ENCODE data around the gene MCM10. TPM values are rescaled to one million over a fixed set of nuclear protein-coding genes. Genes with fewer than 3 reads are reported as not detected.

The MCM10 gene
- total RNA-seq, 1 donor from 2014 or later, result 0.08 TPM

DNA sequence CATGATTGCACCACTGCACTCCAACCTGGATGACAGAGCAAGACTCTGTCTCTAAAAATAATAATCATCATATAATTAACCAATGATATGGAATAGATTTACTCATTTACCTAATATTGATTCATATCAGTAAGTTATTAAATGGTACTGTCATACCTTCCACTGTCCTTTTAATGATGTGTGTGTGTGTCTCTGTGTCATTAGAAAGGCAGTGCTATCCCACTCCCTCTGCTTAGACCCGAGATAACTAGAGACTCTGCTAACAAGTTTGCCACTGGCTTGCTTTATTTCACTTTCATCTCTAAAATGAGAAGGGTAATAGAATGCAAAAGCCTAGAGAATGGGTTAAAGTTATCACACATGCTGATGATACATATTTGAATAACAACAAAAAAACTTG lies 21.1 kb downstream of the MCM10 start:
- intact Hi-C loops (cut with micrococcal nuclease), result no loop called here

GRCh38 chr10:13183625-13184024 lies 22.3 kb downstream of the MCM10 start:
- Histone ChIP-seq H3K9me3 (replicated peaks) (no peaks in the 10 kb centered on the region), H3K27me3 (ENCODE audit: low read depth) (no peaks in the 10 kb centered on the region), H3K4me3 (no peak overlapping the region), H3K27ac (replicated peaks) (no peak overlapping the region), H3K4me1 (no peaks in the 10 kb centered on the region), H3K36me3 (no peaks in the 10 kb centered on the region)
- intact Hi-C loops (cut with micrococcal nuclease), result no loop called here
- no peak for DNase-seq
- TF ChIP-seq CTCF (IDR thresholded peaks at IDR 0.05; ENCODE audit: borderline replicate concordance), result no peak

More for the DNA sequence above, 21.1 kb downstream of the MCM10 start:
- H3K4me1 ChIP-seq, result no peaks in the 10 kb centered on the region
- H3K27ac ChIP-seq (replicated peaks), result no peak overlapping the region
- no peaks in the 10 kb centered on the region for H3K36me3 ChIP-seq
- no peak overlapping the region for H3K4me3 ChIP-seq
- no peaks in the 10 kb centered on the region for H3K27me3 ChIP-seq (ENCODE audit: low read depth)
- no peak for TF ChIP-seq CTCF (IDR thresholded peaks at IDR 0.05; ENCODE audit: borderline replicate concordance)
- DNase-seq, result no peak
- H3K9me3 ChIP-seq (replicated peaks), result no peaks in the 10 kb centered on the region

DNA sequence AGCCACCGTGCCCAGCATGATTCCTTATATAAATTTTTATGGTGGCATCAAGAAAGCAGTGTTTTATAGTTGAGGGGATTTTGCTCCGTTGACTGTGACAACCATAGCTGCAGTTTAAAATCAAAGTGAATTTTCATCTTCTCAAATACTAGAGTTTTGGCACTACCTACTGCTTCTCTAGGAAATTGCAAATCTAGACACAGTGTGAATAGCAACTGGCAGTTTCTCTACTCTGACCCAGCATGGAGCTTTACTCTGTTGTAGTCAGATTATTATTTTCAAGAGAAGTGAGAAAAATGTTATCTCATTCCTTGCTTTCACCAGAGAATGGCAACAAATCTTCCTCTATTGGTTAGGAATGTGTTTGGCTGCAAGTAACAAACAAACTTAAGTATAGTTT lies 22.9 kb downstream of the MCM10 start:
- no peaks in the 10 kb centered on the region for H3K27me3 ChIP-seq (ENCODE audit: low read depth)
- no peak for TF ChIP-seq CTCF (IDR thresholded peaks at IDR 0.05; ENCODE audit: borderline replicate concordance)
- no peak for DNase-seq
- H3K36me3 ChIP-seq, result no peaks in the 10 kb centered on the region
- no peaks in the 10 kb centered on the region for H3K4me1 ChIP-seq
- no peak overlapping the region for H3K27ac ChIP-seq (replicated peaks)
- intact Hi-C loops (cut with micrococcal nuclease), result no loop called here
- H3K4me3 ChIP-seq, result no peak overlapping the region
- H3K9me3 ChIP-seq (replicated peaks), result no peaks in the 10 kb centered on the region

DNA sequence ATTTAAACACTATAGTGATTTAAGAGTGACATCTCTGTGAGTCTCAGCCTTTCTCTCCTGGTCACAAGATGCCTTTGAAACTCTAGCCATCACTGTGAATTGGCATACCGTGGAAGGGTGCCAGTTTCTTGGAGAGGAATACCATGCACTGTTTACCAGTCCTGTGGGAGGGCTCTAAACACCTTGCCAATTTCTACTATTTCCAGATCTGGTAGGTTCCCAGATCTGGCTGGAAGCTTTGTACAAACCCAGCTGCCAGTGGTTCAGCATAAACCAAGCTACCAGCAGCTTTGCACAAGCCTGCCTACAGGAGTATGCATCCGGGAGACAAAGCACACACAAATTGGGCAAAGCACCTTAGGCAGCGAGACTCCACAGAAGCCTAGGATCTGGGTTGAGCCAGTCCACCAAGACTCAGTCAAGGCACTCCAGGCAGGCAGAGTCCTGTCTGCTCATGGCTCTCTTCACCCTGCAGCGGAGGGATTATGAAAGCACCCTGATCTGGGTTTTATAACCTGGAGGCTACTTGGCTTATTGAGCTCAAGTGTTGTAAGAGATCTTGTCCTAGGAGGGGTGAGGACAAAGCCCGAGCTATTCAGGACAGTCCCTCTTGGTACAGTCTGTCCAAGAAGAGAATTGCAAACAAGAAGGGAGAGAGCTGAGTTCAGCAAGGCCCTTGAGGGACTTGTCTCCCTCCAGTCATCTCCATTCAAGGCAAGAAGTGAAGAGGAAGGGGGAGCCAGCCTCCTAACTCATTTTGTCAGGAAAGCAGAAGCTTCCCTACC lies 23.6 kb downstream of the MCM10 start:
- intact Hi-C loops (cut with micrococcal nuclease), result no loop called here
- Histone ChIP-seq H3K4me3 (no peak overlapping the region), H3K36me3 (no peaks in the 10 kb centered on the region), H3K4me1 (no peaks in the 10 kb centered on the region), H3K27ac (replicated peaks) (no peak overlapping the region), H3K9me3 (replicated peaks) (no peaks in the 10 kb centered on the region), H3K27me3 (ENCODE audit: low read depth) (no peaks in the 10 kb centered on the region)
- no peak for TF ChIP-seq CTCF (IDR thresholded peaks at IDR 0.05; ENCODE audit: borderline replicate concordance)
- no peak for DNase-seq

- Histone ChIP-seq H3K27me3 (ENCODE audit: low read depth) (no peaks in the 10 kb centered on the region), H3K36me3 (no peaks in the 10 kb centered on the region), H3K27ac (replicated peaks) (no peak overlapping the region), H3K4me3 (no peak overlapping the region), H3K4me1 (no peaks in the 10 kb centered on the region), H3K9me3 (replicated peaks) (no peaks in the 10 kb centered on the region)
- DNase-seq, result no peak
- intact Hi-C loops (cut with micrococcal nuclease), result no loop called here
- no peak for TF ChIP-seq CTCF (IDR thresholded peaks at IDR 0.05; ENCODE audit: borderline replicate concordance)
Observed at GRCh38 chr10:13187135-13187534, 25.8 kb downstream of the MCM10 start.

Measured in left ventricle myocardium inferior (tissue), 1 donor.